ENCODE data around the gene UGT1A7.
"Not testable (repeated sequence)": the region's sequence is repeated elsewhere in the genome, so short reads cannot be mapped to it uniquely, and the experiment has no call there.

The UGT1A7 gene

DNA sequence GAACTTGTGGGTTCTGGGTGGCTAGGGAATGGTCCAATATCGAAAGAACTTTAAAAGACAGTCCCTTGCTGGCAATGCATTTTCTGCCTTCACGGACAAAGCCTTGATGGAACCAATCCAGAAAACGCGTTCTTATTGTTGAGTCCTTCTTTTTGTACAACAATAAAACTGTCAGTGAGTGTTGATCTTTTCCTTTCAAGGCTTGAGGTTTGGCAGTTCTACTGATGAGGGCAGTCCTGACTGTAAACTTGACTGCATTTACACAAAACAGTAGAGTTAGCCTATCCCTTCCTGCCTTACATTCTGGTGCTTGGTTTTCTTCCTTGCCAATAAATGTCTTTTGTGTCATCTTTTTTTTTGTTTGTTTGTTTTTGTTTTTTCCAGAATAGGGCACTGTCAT is 2.5 kb upstream of the UGT1A7 start:
- no peak for DNase-seq
- intact Hi-C loops (cut with DNase I) = no loop called here

DNA sequence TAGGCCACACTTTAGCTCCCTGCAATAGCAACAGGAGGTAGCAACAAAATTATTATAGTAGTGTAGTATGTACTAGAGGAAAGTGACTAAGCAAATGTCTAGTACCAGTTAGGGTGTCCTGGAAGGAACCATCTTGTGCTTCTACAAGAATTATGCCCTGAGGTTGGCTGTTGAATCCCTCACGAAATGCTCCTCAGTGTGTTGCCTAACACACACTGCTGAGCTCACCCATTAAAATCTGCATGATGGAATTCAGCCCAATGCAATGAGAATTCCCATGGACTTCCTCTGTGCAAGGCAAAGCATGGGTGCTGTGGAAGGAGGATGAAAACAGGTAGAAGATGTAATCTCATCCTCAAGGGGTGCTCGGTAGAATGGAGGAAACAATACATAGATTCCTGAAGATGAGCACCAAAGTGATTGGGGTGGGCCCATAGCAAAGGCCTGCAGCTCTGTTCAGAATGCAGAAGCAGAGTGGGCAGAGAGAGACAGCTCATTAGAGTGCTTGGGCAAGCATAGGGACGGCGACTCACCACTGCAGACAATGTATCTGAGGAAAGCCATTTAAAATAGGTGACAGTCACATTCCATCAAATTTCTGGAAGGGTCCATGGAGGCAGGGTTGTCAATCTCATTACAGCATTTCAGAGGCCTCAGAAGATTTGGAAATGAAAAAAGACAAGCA is 1.2 kb upstream of the UGT1A7 start:
- DNase-seq = no peak
- intact Hi-C loops (cut with DNase I) = no loop called here

DNA sequence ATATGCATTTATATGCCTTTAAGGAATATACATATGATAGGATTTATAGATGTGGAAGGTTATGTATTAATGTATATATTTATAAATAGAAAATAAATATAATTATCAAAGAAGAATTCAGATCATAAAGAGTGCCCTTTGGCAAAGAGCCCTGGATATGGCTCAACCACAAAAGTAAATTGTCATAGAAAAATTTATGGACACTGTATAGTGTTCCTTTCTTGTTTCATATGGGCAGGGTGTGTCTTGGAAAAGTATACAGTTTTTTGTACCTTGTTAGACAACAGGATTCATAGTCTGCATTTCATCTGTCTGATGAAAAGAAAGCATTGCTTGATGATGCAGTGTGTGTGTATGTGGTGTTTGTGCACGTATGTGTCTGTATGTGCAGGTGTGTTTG is 2.9 kb downstream of the UGT1A7 start:
- intact Hi-C loops (cut with DNase I) = no loop called here
- DNase-seq = no peak

DNA sequence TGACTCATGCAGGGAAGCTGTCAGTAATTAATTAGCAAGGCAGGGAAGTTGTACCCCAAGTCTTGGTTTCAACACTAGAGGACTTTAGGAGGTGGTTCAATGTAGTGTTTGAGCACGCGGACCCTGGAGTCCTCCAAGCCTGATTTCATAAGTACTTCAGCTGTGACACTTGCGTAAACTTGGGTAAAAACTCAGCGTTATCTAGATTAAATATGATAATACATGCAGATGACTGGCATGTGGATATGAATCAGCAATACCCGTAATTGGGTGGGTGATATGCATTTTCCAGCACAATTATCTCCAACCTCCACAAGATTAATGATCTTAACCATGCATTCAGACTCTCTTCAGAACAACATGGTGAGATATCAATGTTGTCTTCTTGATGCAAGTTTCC is 5.2 kb downstream of the UGT1A7 start:
- intact Hi-C loops (cut with DNase I) = no loop called here
- no peak for DNase-seq

DNA sequence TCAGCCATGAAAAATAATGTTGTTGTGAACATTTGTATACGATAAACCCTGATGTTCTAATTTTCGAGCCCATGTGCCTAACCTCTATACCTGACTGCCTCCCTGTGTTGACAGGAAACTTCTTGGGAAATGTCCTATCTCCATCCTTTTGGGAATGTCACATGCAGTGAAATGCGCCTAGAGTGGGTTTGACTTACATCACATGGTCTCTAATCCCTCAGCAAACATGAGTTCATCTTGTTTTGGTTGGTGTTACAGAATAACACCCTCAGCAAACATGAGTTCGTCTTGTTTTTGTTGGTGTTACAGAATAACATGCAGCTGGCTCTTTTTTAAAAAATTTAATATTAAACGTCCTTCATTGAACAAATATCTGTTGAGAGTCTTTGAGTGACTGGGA is 6.6 kb downstream of the UGT1A7 start:
- DNase-seq = no peak
- intact Hi-C loops (cut with DNase I) = no loop called here

DNA sequence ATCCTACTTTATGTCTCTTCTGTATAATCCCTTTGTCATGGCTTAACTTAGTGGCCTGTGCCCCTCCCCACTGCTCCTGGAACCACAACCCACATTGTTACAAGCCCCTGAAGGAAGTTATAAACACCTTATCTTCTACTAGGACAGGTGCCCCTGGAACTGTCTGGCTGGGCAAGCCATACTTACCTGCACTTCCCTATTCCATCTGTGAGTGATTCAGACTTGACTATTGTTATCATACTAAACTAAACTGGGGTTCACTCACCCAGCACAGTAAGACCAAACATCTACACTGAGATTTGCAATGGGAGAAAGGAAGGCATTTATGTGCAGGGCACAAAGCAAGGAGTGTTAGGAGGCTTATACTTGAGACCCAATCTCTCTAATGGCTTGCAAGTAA is 7.3 kb downstream of the UGT1A7 start:
- intact Hi-C loops (cut with DNase I) = no loop called here
- DNase-seq = no peak

DNA sequence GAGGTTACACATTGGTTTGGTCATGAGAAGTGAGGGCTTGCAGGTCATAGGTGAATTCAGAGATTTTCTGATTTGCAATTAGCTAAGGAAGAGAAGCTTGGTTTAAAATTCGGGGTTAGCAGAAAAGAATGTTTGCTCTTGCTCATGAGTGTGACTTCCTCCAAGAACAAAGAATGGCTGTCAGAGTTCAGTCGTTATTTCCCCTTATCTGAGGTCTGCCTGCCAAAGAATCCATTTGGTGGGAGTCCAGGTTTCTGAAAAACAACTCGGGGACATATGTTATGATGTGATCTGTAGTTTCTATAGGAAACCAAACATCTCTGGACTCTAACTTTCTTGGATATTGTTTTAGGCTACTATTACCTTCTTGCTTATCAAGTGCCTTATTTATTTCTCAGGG is 7.8 kb downstream of the UGT1A7 start:
- intact Hi-C loops (cut with DNase I) = no loop called here
- DNase-seq = no peak

DNA sequence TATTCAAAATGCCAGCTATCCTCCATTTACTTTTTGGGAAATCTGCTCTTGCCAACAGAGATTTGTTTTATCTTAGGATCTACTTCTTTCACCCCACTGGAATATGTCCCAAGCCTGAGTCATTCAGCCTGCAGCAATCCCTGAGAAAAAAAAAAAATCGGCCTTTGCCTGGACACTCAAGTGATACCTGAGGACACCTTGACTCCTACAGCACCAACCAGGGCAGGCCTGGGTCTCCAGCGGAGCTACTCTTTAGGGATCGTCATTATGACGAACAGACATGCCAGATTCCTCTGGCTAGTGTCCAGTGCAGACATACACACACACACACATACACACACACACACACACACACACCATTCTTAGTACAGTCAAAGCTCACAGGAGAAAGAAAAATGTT is 8.7 kb downstream of the UGT1A7 start:
- no peak for DNase-seq
- intact Hi-C loops (cut with DNase I) = no loop called here

DNA sequence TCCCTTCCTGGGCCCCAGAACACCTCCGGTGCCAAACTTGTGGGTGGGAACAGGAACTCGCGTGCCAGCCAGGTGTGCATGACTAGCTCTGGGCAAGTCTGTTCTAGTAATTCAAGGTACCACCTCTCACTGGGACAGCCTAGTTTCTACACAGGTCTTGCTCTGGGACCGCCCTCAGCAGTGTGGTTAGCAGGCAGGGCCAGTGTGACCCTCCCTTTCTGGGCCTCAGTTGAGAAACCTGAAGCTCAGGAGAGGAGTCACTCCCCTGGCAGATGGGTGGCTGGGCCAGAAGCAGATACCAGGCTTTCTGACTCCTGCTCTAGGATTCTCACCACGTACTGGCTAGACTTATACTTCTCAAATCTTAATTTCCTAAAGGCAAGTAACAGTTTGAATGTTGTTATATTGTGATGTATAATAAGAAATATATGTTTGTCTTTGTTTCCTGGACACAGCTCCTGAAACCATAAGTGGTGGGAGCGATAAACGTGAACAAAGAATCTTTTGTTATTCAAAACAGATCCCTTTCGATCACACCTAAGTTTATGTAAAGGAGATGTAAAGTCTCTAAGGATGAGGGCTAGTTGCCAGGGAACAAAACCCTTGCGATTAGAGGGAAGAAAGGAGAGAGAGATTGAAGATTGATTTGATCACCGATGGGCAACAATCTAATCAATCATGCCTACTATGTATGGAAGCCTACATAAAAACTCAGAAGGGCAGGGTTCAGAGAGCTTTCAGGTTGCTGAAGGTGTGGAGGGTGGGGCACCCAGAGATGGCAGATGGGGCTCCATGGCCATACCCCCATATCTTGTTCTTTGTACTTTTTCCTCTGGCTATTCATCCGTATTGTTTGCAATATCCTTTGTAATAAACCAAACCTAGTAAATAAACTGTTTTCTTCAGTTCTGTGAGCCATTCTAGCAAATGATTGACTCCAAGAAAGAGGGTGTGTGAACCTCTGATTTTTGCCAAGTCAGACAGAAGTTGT is 10.0 kb downstream of the UGT1A7 start:
- intact Hi-C loops (cut with DNase I) = no loop called here
- DNase-seq = no peak

DNA sequence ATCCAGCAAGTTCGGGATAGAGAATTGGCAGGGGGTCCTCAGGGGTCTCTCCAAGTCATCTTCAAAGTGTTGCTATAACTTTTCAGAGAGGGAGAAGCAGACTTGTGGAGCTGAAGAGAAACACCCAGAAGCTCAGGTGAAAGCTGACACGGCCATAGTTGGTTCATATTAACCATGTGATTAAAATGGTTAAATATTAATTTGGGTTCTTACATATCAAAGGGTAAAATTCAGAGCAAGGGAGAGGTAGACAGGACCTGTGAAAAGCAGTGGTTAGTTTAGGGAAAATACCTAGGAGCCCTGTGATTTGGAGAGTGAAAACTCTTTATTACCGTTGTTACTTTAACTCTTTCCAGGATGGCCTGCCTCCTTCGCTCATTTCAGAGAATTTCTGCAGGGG is 10.9 kb downstream of the UGT1A7 start, which contains the start of gene UGT1A6:
Gene UGT1A6, plus strand, starts transcription at position 243 of the 400 bp plus-strand sequence. Its CDS starts 115 bp downstream, at position 358.
- no peak for DNase-seq
- intact Hi-C loops (cut with DNase I) = no loop called here

DNA sequence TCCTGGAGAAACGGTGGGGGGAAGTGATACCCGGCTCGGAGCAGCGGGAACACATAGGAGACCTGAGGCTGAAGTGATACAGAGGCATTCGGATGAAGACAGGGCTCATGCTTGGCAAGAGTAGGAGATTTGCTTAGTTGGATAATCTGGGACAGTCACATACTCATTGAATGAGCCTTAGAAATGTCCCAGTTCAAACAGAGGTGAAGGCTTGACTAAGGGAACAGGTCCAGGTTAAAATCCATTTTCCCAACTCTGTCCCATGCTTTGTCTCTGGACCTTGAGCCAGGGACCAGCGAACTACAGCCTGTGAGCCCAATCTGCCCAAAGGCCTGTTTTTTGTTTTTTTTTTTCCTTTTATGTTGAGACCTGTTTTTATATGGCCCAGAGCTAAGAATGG is 12.3 kb downstream of the UGT1A7 start:
- intact Hi-C loops (cut with DNase I) = no loop called here
- DNase-seq = no peak

DNA sequence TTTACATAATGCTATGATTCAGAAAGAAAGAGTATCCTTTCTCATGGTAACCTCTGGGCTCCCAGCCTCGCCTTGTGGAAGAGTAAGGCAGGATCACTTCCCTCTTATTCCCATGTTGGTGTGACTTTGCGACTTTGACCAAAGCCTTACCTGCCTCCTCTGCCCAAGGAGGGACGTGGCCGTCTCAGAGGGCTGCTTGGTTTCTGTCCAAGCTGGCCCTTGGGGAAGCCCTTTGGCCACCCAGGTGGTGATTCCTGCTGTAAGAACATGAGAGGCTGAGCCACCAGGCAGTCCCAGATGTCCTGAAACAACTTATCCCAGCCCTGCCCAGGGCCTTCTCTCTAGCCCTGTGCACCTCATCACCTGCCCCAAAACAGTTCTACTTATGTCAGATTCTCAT is 17.0 kb downstream of the UGT1A7 start:
- intact Hi-C loops (cut with DNase I) = no loop called here
- no peak for DNase-seq

DNA sequence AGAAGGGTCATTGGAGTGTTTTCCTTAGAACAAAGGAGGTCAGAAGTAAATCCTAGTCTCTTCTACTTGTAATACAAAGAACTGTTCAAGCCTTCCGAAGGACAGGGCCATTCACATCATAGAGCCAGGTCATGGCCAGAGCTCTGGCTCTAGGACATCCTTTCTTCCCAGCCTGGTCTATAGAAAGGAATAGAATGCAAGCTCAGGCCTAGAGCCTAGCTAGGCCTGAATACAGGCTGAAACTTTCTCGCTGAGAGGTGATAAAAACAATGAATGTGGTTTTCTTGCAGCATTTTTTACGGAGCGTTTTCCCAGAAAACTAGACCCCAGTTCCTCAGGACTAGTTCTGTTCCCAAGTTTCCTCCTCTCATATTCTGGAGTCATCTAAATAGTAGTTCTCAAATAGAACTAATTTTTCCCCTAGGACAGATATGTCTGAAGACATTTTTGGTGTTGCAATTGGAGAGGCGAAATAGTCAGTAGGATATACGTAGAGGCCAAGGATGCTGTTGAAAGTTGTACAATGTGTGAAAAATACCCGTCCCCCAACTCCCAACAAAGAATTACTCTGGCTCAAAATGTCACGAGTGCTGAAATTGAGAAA is 17.8 kb downstream of the UGT1A7 start:
- no peak for DNase-seq
- intact Hi-C loops (cut with DNase I) = no loop called here

DNA sequence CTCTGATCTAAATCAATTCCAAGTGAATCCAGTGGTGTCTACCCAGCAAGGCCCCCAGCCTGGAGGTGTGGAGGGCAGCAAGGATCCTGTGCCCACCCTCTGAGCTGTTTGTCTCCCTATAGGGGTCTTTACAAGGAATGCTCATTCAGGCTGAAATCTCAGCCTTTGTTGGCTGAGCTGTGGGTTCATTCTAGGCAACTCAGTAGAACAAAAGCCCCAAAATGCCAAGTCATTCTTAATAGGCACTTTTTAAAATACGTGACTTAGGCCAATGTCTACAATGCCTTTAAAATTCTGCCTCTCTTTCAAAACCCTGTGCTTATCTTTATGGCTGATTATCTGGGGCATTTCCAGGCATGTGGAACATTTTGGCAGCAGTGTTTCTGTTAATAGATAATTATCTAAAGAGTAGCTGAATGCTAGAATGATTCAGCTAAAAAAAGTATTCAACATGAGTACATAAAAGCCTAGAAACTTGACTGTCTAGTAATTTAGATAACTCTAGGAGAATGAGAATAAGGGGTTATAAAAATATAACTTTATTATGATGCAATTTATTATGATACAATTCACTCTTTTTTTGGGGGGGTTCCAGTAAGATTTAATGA is 18.4 kb downstream of the UGT1A7 start:
- no peak for DNase-seq

DNA sequence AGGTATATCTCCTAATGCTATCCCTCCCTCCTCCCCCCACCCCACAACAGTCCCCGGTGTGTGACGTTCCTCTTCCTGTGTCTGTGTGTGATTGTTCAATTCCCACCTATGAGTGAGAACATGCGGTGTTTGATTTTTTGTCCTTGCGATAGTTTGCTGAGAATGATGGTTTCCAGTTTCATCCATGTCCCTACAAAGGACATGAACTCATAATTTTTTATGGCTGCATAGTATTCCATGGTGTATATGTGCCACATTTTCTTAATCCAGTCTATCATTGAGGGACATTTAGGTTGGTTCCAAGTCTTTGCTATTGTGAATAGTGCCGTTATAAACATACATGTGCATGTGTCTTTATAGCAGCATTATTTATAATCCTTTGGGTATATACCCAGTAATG is 19.1 kb downstream of the UGT1A7 start:
- intact Hi-C loops (cut with DNase I); DNase-seq: not testable (repeated sequence)

More for the DNA sequence above, 18.4 kb downstream of the UGT1A7 start:
- intact Hi-C loops (cut with DNase I) = no loop called here

DNA sequence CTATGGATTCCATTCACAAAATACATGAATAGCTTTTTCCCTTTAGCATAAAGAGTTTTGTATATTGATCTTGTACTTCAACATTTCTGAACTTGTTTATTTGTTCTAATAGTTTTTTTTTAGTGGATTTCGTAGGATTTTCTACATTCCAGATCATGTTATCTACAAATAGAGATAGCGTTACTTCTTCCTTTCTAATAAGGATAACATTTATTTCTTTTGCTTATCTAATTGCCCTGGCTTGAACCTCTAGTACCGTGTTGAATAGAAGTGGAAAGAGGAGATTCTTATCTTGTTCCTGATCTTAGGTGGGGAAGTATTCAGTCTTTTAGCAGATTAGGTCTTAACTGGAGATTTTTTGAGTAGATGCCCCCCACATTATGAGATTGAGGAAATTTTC is 20.5 kb downstream of the UGT1A7 start:
- DNase-seq = no peak
- intact Hi-C loops (cut with DNase I) = no loop called here

DNA sequence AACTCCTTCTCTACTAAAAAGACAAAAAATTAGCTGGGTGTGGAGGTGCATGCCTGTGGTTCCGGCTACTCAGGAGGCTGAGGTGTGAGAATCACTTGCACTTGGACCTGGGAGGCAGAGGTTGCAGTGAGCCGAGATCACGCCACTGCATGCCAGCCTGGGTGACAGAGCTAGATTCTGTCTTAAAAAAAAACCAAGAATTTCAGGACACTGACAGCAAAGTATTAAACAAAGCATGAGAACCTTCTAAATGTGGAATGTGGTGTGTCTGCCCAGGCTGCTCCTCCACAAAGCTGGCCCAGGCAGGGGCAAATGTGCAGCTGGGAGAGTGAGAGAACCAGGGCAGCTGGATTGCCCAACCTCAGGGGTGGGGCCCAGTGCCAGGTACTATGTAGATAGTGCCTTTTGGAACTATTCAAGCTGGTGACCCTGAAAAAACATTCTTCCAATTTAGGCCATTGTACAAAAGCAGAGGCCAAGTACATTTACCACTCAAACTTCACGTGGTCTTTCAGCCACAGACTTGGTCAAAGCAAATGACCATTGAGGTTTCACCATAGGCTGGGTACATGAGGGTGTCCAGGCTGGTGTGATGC is 24.3 kb downstream of the UGT1A7 start:
- no peak for DNase-seq
- intact Hi-C loops (cut with DNase I) = no loop called here

DNA sequence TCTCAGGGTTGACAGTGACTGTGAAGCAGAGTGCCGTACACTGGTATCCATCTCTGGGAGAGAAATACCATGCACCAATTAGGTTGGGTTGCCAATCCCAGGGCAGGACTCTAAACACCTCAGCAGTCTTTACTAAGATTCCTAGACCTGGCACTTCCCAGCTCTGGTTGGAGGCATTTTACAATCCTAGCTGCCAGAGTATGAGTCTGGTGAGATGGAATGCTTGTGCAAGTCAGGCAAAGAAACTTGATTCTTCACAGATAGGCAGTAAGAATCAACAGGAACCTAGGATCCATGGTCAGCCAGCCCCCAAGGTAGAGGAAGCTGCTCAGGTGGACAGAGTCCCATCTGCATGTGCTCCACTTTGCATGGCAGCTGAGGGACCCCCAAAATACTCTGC is 25.0 kb downstream of the UGT1A7 start:
- intact Hi-C loops (cut with DNase I) = no loop called here
- DNase-seq = no peak

DNA sequence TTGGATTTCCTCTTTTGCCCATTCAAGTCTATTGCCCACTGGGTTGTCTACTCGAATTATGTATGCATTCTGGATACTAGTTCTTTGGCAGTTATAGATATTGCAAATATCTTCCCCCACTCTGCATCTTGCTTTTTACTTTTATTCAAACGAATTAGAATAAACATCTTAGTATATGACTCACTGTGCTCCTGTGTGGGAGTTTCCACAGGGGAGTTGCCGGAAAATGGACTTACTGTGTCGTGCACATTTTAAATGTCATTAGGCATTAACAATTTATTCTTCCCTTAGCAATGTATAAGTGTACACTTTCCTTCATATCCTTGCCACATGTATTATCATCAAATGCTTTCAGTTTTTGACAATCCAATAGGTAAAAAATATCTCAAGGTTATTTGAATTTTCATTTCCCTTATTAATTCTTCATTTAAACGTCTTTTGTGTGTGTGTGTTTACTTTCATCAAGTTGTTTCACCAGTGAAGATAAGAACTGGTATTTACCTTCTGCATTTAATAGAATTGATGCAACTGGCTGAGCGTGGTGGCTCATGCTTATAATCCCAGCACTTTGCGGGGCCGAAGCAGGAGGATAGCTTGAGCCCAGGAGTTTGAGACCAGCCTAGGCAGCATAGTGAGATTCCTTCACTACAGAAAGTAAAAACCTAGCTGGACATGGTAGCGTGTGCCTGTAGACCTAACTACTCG is 26.4 kb downstream of the UGT1A7 start:
- intact Hi-C loops (cut with DNase I) = no loop called here

DNA sequence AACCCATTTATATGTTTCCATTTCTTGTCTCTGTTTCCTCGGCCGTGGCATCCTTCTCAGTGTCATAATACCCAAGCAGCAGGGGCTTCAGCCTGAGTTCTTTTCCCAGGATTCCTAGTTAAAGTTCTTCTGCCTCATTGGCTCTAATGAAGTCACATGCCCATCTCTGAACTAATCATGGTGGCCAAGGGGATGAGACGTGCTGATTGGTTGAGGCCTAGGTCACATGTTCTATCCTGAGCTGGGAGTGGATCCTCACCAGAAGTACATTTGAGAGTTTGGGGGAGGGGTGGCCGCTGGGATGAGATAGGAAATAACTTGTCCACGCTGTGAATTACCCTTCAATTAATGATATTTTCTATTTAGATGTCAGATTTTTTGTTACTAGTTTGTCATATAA is 27.2 kb downstream of the UGT1A7 start:
- no peak for DNase-seq
- intact Hi-C loops (cut with DNase I) = no loop called here

More for the DNA sequence above, 26.4 kb downstream of the UGT1A7 start:
- no peak for DNase-seq

All from posterior cingulate gyrus (tissue), 11 donors.